Measurements from ENCODE around the gene FAM3B. TPM values are rescaled to one million over a fixed set of nuclear protein-coding genes. Genes with fewer than 3 reads are reported as not detected.
A peak's percentile ranks its signal among the peaks of the same experiment; 100 is the strongest.

FAM3B gene
- total and polyA plus RNA-seq, 2 of the 4 experiments (the other 2 are of a cell fraction) = not detected

- TF ChIP-seq NFE2L2 (IDR thresholded peaks at IDR 0.05; ENCODE audit: low read depth, low read length) = no peak
- no peak for TF ChIP-seq USF2 (IDR thresholded peaks at IDR 0.05; ENCODE audit: low read depth, low read length)
Observed at GRCh38 chr21:41333752-41334151, 17.2 kb downstream of the FAM3B start (continued).

GRCh38 chr21:41337515-41337914, 20.9 kb downstream of the FAM3B start:
- Histone ChIP-seq H2BK5ac (ENCODE audit: low read depth, low read length, poor library complexity, severe bottlenecking) (peak overlapping the region; percentile 30), H3K36me3 (ENCODE audit: control insufficient read depth, insufficient read depth, low read length) (no peaks in the 10 kb centered on the region), H3K9me1 (ENCODE audit: insufficient read depth, low read length) (peaks cover 4% of the 10 kb centered on the region; the same call in 1 of the 2 replicates), H3K4me3 (ENCODE audit: insufficient read depth, low read depth, low read length) (no peak overlapping the region), H4K91ac (ENCODE audit: insufficient read depth, low read depth, low read length) (no peak overlapping the region), H2BK120ac (ENCODE audit: low read depth, low read length) (no peak overlapping the region), H3K4me2 (ENCODE audit: low read depth, low read length) (no peak overlapping the region), H2BK15ac (ENCODE audit: low read depth, low read length) (no peak overlapping the region), H2AK9ac (replicated peaks; ENCODE audit: low read depth, low read length, poor library complexity) (no peak overlapping the region), H3K4ac (ENCODE audit: low read depth, low read length) (no peak overlapping the region), H3K9ac (ENCODE audit: low read depth, low read length) (no peak overlapping the region), H3K9me3 (ENCODE audit: control insufficient read depth, insufficient read depth, low read length) (no peaks in the 10 kb centered on the region), H3K56ac (ENCODE audit: extremely low read depth, insufficient read depth, low read length) (no peak overlapping the region), H3K23ac (ENCODE audit: low read depth, low read length) (no peak overlapping the region), H4K20me1 (ENCODE audit: insufficient read depth, low read length) (no peaks in the 10 kb centered on the region), H3K27ac (ENCODE audit: insufficient read depth, low read length) (no peak overlapping the region), H2AFZ (replicated peaks; ENCODE audit: low read length, poor library complexity) (peak overlapping the region; percentile 43), H2AK5ac (ENCODE audit: low read depth, low read length) (no peak overlapping the region), H4K8ac (ENCODE audit: low read depth in 2 of 2, low read length in 2 of 2) (no peak overlapping the region), H3K79me1 (ENCODE audit: low read depth in 1 of 2, low read length in 2 of 2) (no peaks in the 10 kb centered on the region), H2BK20ac (ENCODE audit: low read depth, low read length) (no peak overlapping the region), H4K5ac (ENCODE audit: low read depth, low read length) (no peak overlapping the region), H3K27me3 (ENCODE audit: control insufficient read depth, insufficient read depth, low read length) (peaks cover 3% of the 10 kb centered on the region; the same call in 1 of the 2 replicates), H3K14ac (replicated peaks; ENCODE audit: low read depth, low read length) (no peak overlapping the region), H3K18ac (ENCODE audit: low read depth, low read length) (no peak overlapping the region), H3K4me1 (ENCODE audit: control insufficient read depth, insufficient read depth, low read length) (no peaks in the 10 kb centered on the region)
- no peak for ATAC-seq (ENCODE audit: low read depth)
- POLR2A ChIA-PET (ENCODE audit: unreplicated experiment) = no interaction called here
- CTCF ChIA-PET = no interaction called here
- no peak for DNase-seq
- dilution Hi-C loops (cut with HindIII; ENCODE audit: low sequenced_read_pairs, unreplicated experiment) = no loop called here
- 91% methylated on average over 3 of the region's 3 CpGs; no CpG with 5 or more reads in 1 of the 2 experiments for WGBS, 2 experiments (ENCODE audit: extremely low coverage in 2 of 2, insufficient read length in 1 of 2)
- in situ Hi-C loops (cut with MboI; ENCODE audit: low sequenced_read_pairs) = no loop called here
- intact Hi-C loops (cut with micrococcal nuclease) = no loop called here
- no TSS peak for BruUV-seq (replicated peaks)
- TF ChIP-seq MAFK (IDR thresholded peaks at IDR 0.05; ENCODE audit: low read depth, low read length) = no peak
- no peak for TF ChIP-seq RAD21 (IDR thresholded peaks at IDR 0.05; ENCODE audit: low read length)
- no peak for TF ChIP-seq CEBPB (IDR thresholded peaks at IDR 0.05; ENCODE audit: low read depth, low read length)
- TF ChIP-seq RFX5 (IDR thresholded peaks at IDR 0.05; ENCODE audit: low read depth, low read length) = no peak
- TF ChIP-seq RCOR1 (IDR thresholded peaks at IDR 0.05; ENCODE audit: insufficient replicate concordance, low read length) = no peak
- TF ChIP-seq MXI1 (IDR thresholded peaks at IDR 0.05; ENCODE audit: borderline replicate concordance, low read depth, low read length) = no peak
- TF ChIP-seq SMC3 (IDR thresholded peaks at IDR 0.05; ENCODE audit: low read depth, low read length) = no peak
- TF ChIP-seq CTCF (conservative IDR thresholded peaks at IDR 0.05; ENCODE audit: low read depth, low read length) = no peak
- no peak for TF ChIP-seq MAZ (IDR thresholded peaks at IDR 0.05; ENCODE audit: borderline replicate concordance, low read depth, low read length)
- TF ChIP-seq BHLHE40 (IDR thresholded peaks at IDR 0.05; ENCODE audit: low read depth, low read length) = no peak
- TF ChIP-seq FOS (IDR thresholded peaks at IDR 0.05; ENCODE audit: low read depth, low read length) = no peak
- no peak for TF ChIP-seq ELK1 (IDR thresholded peaks at IDR 0.05; ENCODE audit: borderline replicate concordance, low read depth, low read length)
- no peak for TF ChIP-seq CHD1 (IDR thresholded peaks at IDR 0.05; ENCODE audit: low read depth, low read length)
- no peak for TF ChIP-seq POLR2A (IDR thresholded peaks at IDR 0.05; ENCODE audit: low read depth, low read length)

Data from IMR-90 (cell line).